ENCODE data around the gene OR14A16. TPM values are rescaled to one million over a fixed set of nuclear protein-coding genes. Genes with fewer than 3 reads are reported as not detected.

The OR14A16 gene
- total and polyA plus RNA-seq, 2 of the 4 experiments (the other 2 are of a cell fraction) = not detected

DNA sequence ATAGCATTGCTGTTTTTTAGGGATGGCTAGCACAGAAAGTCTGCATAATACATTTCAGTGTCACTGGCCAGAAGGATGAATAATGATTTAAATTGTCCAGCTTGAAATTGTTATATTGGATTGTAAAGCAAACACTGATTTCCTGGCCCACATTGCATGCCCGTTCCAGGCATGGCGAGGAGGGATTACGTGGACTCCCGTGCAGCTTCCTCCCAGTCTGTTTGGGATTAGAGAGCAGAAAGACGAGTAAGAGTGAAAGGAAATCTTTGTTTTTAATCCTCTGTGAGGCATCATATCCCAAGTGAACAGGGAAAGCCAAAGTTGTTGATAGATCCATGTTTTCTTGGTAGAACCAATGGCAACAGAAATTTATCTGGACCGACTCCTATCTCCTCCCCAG, 41.5 kb upstream of the OR14A16 start:
- no peak overlapping the region for H4K91ac ChIP-seq (ENCODE audit: insufficient read depth, low read depth, low read length)
- H3K9me1 ChIP-seq (ENCODE audit: insufficient read depth, low read length) = no peaks in the 10 kb centered on the region
- no peak overlapping the region for H2BK15ac ChIP-seq (ENCODE audit: low read depth, low read length)
- no peak for TF ChIP-seq RFX5 (IDR thresholded peaks at IDR 0.05; ENCODE audit: low read depth, low read length)
- TF ChIP-seq, protein P1, sequence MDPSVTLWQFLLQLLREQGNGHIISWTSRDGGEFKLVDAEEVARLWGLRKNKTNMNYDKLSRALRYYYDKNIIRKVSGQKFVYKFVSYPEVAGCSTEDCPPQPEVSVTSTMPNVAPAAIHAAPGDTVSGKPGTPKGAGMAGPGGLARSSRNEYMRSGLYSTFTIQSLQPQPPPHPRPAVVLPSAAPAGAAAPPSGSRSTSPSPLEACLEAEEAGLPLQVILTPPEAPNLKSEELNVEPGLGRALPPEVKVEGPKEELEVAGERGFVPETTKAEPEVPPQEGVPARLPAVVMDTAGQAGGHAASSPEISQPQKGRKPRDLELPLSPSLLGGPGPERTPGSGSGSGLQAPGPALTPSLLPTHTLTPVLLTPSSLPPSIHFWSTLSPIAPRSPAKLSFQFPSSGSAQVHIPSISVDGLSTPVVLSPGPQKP (IDR thresholded peaks at IDR 0.05; ENCODE audit: borderline replicate concordance, low read depth, low read length) = no peak
- TF ChIP-seq CEBPB (IDR thresholded peaks at IDR 0.05; ENCODE audit: low read depth, low read length) = no peak
- no peak for TF ChIP-seq POLR2A (IDR thresholded peaks at IDR 0.05; ENCODE audit: low read depth, low read length)
- no peak for TF ChIP-seq RCOR1 (IDR thresholded peaks at IDR 0.05; ENCODE audit: insufficient replicate concordance, low read length)
- TF ChIP-seq, protein P2, sequence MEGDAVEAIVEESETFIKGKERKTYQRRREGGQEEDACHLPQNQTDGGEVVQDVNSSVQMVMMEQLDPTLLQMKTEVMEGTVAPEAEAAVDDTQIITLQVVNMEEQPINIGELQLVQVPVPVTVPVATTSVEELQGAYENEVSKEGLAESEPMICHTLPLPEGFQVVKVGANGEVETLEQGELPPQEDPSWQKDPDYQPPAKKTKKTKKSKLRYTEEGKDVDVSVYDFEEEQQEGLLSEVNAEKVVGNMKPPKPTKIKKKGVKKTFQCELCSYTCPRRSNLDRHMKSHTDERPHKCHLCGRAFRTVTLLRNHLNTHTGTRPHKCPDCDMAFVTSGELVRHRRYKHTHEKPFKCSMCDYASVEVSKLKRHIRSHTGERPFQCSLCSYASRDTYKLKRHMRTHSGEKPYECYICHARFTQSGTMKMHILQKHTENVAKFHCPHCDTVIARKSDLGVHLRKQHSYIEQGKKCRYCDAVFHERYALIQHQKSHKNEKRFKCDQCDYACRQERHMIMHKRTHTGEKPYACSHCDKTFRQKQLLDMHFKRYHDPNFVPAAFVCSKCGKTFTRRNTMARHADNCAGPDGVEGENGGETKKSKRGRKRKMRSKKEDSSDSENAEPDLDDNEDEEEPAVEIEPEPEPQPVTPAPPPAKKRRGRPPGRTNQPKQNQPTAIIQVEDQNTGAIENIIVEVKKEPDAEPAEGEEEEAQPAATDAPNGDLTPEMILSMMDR (conservative IDR thresholded peaks at IDR 0.05; ENCODE audit: low read depth, low read length) = no peak
- no peak for TF ChIP-seq FOS (IDR thresholded peaks at IDR 0.05; ENCODE audit: low read depth, low read length)
- no peak for TF ChIP-seq MAZ (IDR thresholded peaks at IDR 0.05; ENCODE audit: borderline replicate concordance, low read depth, low read length)
- TF ChIP-seq RAD21 (IDR thresholded peaks at IDR 0.05; ENCODE audit: low read length) = no peak
- TF ChIP-seq MAFK (IDR thresholded peaks at IDR 0.05; ENCODE audit: low read depth, low read length) = no peak
- no peak for TF ChIP-seq SMC3 (IDR thresholded peaks at IDR 0.05; ENCODE audit: low read depth, low read length)
- TF ChIP-seq, protein P3, sequence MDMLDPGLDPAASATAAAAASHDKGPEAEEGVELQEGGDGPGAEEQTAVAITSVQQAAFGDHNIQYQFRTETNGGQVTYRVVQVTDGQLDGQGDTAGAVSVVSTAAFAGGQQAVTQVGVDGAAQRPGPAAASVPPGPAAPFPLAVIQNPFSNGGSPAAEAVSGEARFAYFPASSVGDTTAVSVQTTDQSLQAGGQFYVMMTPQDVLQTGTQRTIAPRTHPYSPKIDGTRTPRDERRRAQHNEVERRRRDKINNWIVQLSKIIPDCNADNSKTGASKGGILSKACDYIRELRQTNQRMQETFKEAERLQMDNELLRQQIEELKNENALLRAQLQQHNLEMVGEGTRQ (IDR thresholded peaks at IDR 0.05; ENCODE audit: low read depth, low read length) = no peak
- no peak for TF ChIP-seq MXI1 (IDR thresholded peaks at IDR 0.05; ENCODE audit: borderline replicate concordance, low read depth, low read length)
- no peak for TF ChIP-seq BHLHE40 (IDR thresholded peaks at IDR 0.05; ENCODE audit: low read depth, low read length)
- TF ChIP-seq CHD1 (IDR thresholded peaks at IDR 0.05; ENCODE audit: low read depth, low read length) = no peak
- TF ChIP-seq NFE2L2 (IDR thresholded peaks at IDR 0.05; ENCODE audit: low read depth, low read length) = no peak
- BruUV-seq (replicated peaks) = no TSS peak
- no peak overlapping the region for H2BK20ac ChIP-seq (ENCODE audit: low read depth, low read length)
- intact Hi-C loops (cut with micrococcal nuclease) = no loop called here
- ChIA-PET CTCF (no interaction called here), POLR2A (ENCODE audit: unreplicated experiment) (no interaction called here)
- no peak overlapping the region for H2AK5ac ChIP-seq (ENCODE audit: low read depth, low read length)
- no peak overlapping the region for H3K18ac ChIP-seq (ENCODE audit: low read depth, low read length)
- H2AFZ ChIP-seq (replicated peaks; ENCODE audit: low read length, poor library complexity) = no peak overlapping the region
- no peak overlapping the region for H3K4ac ChIP-seq (ENCODE audit: low read depth, low read length)
- H3K4me2 ChIP-seq (ENCODE audit: low read depth, low read length) = no peak overlapping the region
- H3K4me1 ChIP-seq (ENCODE audit: control insufficient read depth, insufficient read depth, low read length) = no peaks in the 10 kb centered on the region
- 62% methylated on average over 4 of the region's 6 CpGs; no CpG with 5 or more reads in 1 of the 2 experiments for WGBS, 2 experiments (ENCODE audit: extremely low coverage in 2 of 2, insufficient read length in 1 of 2)
- no peak overlapping the region for H4K8ac ChIP-seq (ENCODE audit: low read depth in 2 of 2, low read length in 2 of 2)
- H2BK120ac ChIP-seq (ENCODE audit: low read depth, low read length) = no peak overlapping the region
- ATAC-seq (ENCODE audit: low read depth) = no peak
- dilution Hi-C loops (cut with HindIII; ENCODE audit: low sequenced_read_pairs, unreplicated experiment) = no loop called here
- no peaks in the 10 kb centered on the region for H4K20me1 ChIP-seq (ENCODE audit: insufficient read depth, low read length)
- H3K27ac ChIP-seq (ENCODE audit: insufficient read depth, low read length) = no peak overlapping the region
- H3K27me3 ChIP-seq (ENCODE audit: control insufficient read depth, insufficient read depth, low read length) = no peaks in the 10 kb centered on the region
- peaks cover 24% of the 10 kb centered on the region for H3K9me3 ChIP-seq (ENCODE audit: control insufficient read depth, insufficient read depth, low read length)
- no peak overlapping the region for H4K5ac ChIP-seq (ENCODE audit: low read depth, low read length)
- H3K36me3 ChIP-seq (ENCODE audit: control insufficient read depth, insufficient read depth, low read length) = no peaks in the 10 kb centered on the region
- no peak overlapping the region for H3K23ac ChIP-seq (ENCODE audit: low read depth, low read length)
- no peak overlapping the region for H3K9ac ChIP-seq (ENCODE audit: low read depth, low read length)
- H2BK5ac ChIP-seq (ENCODE audit: low read depth, low read length, poor library complexity, severe bottlenecking) = no peak overlapping the region
- no peak overlapping the region for H2AK9ac ChIP-seq (replicated peaks; ENCODE audit: low read depth, low read length, poor library complexity)
- no peak for DNase-seq
- H3K56ac ChIP-seq (ENCODE audit: extremely low read depth, insufficient read depth, low read length) = no peak overlapping the region
- in situ Hi-C loops (cut with MboI; ENCODE audit: low sequenced_read_pairs) = no loop called here
- no peaks in the 10 kb centered on the region for H3K79me1 ChIP-seq (ENCODE audit: low read depth in 1 of 2, low read length in 2 of 2)
- no peak overlapping the region for H3K4me3 ChIP-seq (ENCODE audit: insufficient read depth, low read depth, low read length)
- H3K14ac ChIP-seq (replicated peaks; ENCODE audit: low read depth, low read length) = no peak overlapping the region

Data from IMR-90 (cell line).